Smooth muscle cell of the brain vasculature (primary cell): ENCODE results near the gene JAZF1.
"Not testable (repeated sequence)": the region's sequence is repeated elsewhere in the genome, so short reads cannot be mapped to it uniquely, and the experiment has no call there.

Source experiments
- DNase-seq: peaks from one replicate; pipeline ENCODE4 v3.0.0-alpha.2; 2012; ENCODE audit warnings: low read depth, low spot score

Gene JAZF1

DNA sequence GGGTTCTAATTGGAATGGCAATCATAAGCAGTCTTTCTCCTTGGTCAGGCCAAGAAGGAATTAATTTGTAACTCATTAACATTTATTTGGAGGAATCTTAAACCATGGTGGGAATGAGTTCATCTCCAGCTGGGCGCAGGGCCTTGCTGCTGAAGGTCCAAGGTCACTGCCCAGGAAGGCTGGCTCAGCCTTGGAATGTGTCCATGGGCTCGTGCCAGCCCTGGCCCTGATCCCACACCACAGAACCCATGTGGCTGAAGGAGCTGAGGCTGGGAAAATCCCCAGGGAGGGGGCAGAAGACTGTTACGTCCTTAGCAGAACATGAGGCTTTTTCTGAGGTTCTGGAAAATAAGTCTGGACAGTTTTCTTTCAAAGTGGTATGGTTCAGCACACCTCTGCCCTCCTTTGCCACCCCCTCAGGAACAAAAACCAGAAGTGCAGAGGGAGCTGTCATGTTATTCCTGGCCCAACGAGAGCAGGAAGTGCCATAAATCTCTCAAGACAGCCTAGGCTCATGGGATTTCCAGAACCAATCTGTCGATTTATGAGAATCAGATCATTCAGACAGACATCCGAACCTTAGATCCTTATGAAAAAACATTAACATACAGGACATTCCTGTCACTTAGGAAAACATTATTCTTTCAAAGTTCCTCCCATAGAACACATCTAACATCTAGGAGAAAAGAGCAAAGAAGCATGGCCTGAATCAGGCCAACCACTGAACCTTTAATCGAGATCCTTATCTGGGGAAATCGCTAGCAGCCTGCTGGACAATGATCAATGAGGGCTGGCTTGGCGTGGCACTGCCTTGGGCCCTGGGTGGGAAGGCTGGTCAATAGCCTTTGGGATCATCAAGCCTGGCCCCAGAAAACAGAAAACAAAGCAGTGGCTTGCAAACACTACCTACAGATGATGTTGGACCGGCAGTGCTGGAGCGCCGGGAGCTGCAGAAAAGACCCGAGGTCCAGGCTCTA is 306.3 kb downstream of the JAZF1 start:
- peak; percentile 33 for DNase-seq

DNA sequence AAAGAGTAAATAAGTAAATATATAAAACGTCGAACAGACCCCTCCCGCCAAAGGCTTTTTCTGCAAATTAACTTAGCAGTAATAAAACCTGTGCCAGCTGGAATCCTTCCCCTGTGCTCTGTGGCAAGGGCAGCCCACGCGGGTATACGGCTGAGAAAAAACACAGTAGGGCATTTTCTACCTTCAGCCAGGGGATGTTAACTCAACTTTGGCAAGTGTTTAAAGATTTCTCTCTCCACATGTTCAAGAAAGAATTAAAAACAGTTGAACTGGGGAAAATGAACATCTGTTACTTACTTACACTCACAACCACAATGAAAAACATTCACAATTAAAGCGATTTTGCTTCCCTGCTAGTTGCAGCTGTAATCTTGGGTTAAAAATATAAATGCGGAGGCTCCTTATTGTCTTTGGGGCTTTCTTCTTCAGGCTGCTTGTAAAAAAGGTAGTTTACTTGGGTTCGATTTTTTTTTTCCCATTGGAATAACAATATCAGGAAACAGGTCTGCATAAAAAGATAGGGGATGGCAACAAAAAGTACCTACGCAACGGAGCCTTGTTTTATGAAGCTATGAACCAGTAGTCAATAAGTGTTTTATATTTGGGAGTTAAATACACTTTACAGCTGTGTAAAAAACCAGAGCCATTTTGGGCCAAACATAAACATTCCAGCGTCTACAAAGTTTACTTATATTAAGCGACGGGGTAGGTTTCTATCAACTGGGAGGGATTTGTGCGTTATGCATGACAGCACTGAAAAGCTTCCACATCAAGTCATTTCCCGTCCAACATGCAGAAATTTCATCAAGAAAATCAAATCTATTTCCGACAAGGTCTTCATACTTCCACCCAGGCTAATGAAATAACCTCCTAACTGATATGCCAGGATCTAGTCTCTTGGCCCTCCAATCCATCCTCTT is 308.0 kb downstream of the JAZF1 start:
- no peak for DNase-seq

- DNase-seq, result no peak
Measured at GRCh38 chr7:27871866-27872265, 308.7 kb downstream of the JAZF1 start.

GRCh38 chr7:27871086-27871485 is 309.5 kb downstream of the JAZF1 start:
- no peak for DNase-seq

DNA sequence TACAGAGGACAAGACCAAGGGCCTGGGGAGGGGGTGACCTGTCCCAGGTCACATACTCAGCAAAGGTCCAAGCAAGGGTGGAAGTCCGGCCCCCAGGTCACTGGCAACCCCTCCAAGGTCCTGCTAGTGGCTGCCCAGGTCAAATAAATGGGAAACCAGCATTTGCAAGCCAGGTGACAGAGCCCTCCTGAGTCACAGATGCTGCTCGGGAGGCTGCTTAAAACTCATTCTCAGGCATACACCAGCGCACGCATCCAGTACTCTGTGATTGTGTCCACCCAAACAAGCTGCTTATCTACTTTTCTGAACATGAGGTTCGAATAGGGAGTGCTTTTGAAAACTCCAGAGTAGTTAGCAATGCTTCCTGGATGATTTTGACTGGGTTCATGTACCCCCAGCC is 310.0 kb downstream of the JAZF1 start:
- DNase-seq, result no peak

DNA sequence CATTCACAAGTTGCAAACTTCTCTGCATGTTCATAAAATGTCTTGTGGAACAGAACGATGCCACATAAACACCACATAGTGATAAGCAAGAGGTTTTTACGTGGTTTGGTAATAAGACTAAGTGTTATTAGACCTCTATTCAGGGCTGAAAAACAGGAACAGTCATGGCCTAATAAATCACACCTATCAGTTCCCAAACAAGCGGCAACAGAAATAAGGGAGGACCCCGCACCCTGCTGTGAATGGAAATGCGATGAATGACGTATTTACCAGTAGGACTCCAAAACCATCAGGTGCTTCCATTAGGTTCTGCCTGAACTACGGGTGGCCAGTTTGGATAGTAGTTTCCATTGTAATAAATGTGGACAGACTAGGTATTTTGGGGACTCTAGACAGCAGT is 311.5 kb downstream of the JAZF1 start:
- DNase-seq, result no peak

GRCh38 chr7:27868131-27868550 is 312.5 kb downstream of the JAZF1 start:
- no peak for DNase-seq

- no peak for DNase-seq
Measured at GRCh38 chr7:27866828-27867672, 313.5 kb downstream of the JAZF1 start.

- no peak for DNase-seq
Measured at GRCh38 chr7:27866256-27866655, 314.3 kb downstream of the JAZF1 start.

DNA sequence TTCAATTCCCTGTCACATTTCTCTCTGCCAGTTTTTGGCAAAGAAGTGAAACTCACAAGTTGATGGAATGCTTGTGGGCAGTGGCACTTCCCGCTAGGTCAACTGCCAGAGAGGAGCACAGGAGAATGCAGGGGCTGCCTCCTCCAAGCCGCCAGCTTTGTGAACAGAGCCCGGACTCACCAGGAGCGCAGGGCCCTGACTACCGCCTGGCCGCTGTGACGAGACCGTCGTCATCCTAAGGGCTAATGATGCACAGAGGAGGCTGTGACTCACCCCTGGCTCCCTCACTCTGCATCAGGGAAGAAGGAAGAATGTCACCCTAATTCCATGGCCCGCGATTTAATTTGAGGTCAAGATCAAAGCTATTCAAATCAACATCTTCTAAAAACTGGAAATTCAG is 316.7 kb downstream of the JAZF1 start:
- DNase-seq, result no peak

GRCh38 chr7:27861747-27862146 is 318.8 kb downstream of the JAZF1 start:
- no peak for DNase-seq

- no peak for DNase-seq
Measured at GRCh38 chr7:27860800-27861199, 319.8 kb downstream of the JAZF1 start.

DNA sequence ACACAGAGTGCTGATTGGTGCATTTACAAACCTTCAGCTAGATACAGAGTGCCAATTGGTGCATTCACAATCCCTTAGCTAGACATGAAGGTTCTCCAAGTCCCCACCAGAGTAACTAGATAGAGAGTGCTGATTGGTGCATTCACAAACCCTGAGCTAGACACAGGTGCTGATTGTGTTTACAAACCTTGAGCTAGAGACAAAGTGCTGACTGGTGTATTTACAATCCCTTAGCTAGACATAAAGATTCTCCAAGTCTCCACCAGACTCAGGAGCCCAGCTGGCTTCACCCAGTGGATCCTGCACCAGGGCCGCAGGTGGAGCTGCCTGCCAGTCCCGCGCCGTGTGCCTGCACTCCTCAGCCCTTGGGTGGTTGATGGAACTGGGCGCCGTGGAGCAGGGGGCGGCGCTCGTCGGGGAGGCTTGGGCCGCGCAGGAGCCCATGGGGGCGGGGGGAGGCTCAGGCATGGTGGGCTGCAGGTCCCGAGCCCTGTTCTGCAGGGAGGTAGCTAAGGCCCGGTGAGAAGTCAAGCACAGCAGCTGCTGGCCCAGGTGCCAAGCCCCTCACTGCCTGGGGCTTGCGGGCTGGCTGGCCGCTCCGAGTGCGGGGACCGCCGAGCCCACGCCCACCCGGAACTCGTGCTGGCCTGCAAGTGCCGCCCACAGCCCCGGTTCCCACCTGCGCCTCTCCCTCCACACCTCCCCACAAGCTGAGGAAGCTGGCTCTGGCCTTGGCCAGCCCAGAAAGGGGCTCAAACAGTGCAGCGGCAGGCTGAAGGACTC is 323.7 kb downstream of the JAZF1 start:
- not testable (repeated sequence) for DNase-seq

DNA sequence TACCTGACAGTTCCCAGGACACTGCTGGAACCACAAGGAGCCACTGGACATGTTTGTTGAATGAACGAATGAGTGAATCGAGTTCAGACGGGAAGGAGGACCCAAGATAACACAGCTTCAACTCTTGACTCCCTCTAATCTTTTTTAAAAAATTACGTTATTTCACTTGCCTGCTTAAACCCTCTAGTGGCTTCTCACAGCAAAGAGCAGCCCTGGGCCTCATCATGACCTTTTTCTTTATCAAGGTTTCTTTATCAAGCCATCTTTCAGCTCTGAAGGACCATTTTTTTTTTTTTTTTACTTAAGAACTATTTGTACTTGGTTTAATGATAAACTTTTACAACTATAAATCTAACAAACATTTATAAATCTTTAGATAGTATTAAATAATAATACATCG is 330.1 kb downstream of the JAZF1 start:
- DNase-seq, result no peak

DNA sequence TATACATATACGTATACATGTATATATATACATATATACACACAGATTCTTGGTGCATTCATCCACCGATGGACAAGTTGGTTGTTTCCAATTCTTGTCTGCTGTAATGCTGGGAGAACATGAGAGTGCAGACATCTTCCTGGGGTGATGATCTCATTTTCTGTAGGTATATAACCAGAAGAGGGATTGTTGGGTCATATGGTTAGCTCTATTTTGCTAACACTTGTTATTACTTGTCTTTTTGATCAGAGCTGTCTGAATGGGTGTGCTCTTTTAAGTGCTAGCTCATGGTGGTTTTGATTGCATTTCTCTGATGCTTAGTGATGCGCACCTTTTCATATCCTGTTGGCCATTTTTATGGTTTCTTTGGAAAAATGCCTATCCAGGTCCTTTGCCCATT is 334.2 kb downstream of the JAZF1 start:
- no peak for DNase-seq

DNA sequence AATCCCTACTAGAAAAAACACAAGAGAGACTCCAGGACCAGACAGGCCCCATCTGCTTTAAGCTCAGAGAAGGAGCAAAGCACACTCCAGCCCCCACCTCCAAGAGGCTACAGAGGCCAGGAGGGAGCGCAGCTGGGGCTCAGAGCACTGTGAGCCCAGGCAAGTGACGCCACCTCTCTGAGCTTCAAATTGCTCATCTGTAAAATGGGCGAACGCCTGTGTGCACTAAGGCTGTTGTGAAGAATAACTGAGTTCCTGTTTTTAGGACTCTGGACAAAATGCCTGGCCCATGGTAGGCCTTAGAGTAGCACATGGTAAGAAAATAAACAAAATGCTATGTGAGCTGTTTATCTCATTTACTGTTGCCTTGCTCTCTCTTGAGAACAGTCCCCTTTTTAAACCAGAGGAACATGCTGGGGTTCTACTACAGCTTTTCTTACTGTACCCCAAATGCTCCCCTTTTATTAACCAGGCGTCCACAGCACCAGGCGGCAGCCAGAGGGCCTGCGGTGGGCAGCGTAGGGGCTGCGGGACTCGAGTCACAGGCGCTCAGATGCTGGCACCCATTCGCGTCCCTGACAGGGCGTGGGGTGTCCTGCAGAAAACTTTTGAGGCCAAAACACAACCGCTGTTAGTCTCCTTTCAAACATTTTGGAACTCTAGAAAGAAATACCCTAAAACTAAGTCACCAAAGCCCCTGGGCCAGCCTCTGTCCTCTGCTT is 336.9 kb downstream of the JAZF1 start:
- no peak for DNase-seq

- no peak for DNase-seq
Measured at GRCh38 chr7:27842851-27843250, 337.7 kb downstream of the JAZF1 start.

DNA sequence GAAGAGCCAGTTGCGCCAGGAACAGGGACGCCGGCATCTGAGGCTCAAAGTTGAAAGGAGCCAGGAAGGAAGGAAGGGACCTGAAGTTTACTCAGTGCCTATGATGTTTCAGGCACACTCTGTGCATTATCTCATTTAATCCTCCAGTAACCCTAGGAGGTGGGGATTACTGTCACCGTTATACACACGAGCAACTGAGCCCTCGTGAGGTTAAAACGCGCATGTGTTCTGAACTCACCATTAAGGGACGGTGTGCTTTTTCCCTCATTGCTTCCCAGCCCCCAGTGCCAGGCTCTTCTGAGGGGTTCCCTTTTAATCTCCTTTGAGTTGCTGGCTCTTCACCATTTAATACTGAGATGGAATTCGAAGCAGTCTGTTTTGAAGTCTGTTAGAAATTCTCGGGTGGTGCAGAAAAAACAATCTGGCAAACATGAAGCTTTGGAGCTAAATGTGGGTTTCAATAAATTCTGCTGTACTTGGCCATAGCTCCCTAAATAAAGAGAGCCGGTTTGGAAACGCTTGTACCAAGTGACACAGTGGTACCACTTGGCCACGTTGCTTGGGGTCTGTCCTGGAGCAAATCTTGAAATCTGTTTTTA is 338.4 kb downstream of the JAZF1 start:
- no peak for DNase-seq

- no peak for DNase-seq
Measured at GRCh38 chr7:27840760-27841364, 339.7 kb downstream of the JAZF1 start.
